ENCODE measurements around the gene IGF2.
A peak's percentile ranks its signal among the peaks of the same experiment; 100 is the strongest.

IGF2 gene

DNA sequence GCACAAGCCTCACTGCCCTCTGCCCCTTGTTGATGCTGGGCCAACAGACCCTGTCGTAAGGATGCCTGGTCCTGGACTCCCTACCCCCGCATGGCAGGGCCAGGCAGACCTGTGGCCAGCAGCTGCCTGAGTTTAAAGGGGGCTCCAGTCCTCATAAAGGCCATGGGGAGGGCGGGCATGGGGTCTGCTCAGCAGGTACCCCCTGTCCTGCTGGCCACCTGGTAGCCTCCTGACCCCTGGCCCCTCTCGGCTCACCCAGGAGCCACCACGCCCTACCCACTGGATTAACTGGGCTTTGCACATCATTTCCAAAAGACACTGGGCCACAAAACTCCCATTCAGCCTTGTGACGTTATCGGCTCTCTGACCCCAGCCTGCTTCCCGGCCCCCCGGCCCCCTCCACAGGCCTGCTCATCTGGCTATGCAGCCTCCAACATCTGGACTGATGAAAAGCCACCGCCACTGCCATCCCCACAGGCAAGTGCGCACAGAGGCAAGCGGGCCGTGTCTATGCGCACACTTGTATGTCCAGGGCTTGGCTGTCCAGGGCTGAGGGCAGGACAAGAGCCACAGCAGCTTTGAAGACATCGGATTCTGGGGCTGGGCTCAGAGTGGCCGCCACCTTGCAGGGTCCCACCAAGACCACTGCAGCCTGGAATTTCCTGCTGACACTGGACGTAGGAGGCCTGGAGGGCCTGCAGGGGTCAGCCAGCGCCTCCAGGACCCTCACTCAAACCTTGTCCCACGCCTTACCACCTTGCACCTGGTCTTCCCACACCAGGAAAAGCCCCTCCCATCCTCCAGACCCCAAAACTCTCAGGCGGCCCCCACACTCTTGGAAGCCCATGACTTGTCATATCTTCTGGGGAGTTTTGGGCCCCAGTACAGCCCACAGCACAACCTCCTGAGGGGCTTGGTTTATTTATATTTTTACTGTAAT, 48.7 kb downstream of the IGF2 start:
- no peak for DNase-seq

GRCh38 chr11:2089536-2090165, 49.5 kb downstream of the IGF2 start:
- DNase-seq = peak; percentile 37

- no peak for DNase-seq
Measured at GRCh38 chr11:2088746-2089535, 50.2 kb downstream of the IGF2 start.

- no peak for DNase-seq
Measured at GRCh38 chr11:2088284-2088683, 50.9 kb downstream of the IGF2 start.

DNA sequence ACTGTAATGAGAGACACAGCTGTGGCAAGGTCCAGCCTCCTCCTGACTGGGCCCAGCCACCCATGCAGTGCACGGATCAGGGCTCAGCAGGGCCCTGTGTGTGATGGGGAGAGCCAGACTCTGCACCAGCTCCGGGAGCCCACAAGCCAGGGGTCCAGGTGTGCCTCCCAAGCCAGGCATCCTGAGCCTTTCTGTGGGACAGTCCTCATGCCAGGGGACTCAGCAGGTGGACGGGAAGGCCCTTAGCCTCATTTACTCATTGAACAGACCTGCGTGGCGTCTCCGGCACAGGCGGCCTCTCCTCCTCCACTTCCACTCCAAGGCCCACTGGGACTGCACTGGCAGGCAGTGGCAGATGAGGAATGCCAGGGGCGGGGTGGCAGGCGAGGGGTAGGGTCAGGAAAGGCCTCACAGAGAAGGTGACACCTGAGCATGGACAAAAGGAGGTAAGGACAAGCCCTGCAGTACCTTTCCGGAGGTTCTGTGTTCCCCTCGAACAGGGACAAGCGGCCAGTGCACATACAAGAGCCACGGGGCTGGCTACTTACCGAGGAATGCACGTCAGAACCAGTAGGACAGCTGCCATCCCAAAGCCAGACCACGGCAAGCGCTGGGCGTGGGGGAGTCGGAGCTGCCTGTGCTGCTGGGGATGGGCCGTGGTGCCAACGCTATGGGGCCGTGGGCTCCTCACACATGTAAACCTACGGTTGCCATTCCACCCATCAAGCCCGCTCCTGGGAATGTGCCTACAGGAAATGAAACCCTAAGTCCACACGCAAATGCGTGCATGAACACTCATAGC, 52.7 kb downstream of the IGF2 start:
- no peak for DNase-seq

- no peak for DNase-seq
Measured at GRCh38 chr11:2085251-2086066, 53.7 kb downstream of the IGF2 start.

- DNase-seq = no peak
Measured at GRCh38 chr11:2084721-2085120, 54.5 kb downstream of the IGF2 start.

Measured in activated naive CD4-positive, alpha-beta T cell treated with Interleukin-2 at 50 U/mL for 16 hours (primary cell).